ENCODE results near the gene PNPLA1.

DNA sequence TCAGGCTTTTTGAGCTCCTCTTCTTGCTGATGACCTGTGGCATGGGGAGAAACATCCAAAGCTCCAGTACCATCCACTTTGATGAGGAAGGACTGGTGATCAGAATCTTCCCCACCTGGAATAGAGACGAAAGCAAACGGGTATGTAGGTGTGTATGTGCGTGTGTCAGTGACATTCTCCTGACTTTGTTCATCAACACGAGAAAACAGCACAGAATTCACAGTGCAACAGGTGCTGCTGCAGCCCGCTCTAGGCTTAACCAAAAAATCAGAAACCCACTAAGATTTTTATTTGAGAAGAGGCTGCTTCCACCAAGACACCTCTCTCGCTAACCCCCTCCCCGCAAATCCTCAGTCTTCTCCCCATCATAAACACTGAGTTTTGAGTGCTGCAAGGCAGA is 58.7 kb downstream of the PNPLA1 start:
- TF ChIP-seq CTCF (IDR thresholded peaks at IDR 0.05; ENCODE audit: insufficient read depth, low read length, poor library complexity, severe bottlenecking) (no peak), EZH2phosphoT487 (conservative IDR thresholded peaks at IDR 0.05; ENCODE audit: low read length) (no peak)
